Activated CD4-positive, alpha-beta T cell treated with anti-CD3 and anti-CD28 coated beads, Interleukin-2, amount 50 U/mL, for 4 hours (primary cell): ENCODE results near the gene OMG.

Source experiments
- DNase-seq, 2 experiments: peaks; one replicate each; pipeline ENCODE4 v3.0.0-alpha.2; 2020

OMG gene

GRCh38 chr17:31261601-31262000 is 35.4 kb downstream of the OMG start:
- no peak for DNase-seq

GRCh38 chr17:31260151-31260550 is 36.9 kb downstream of the OMG start:
- no peak for DNase-seq

- DNase-seq: no peak
Measured at GRCh38 chr17:31256936-31257335, 40.1 kb downstream of the OMG start.

GRCh38 chr17:31254654-31255053 is 42.4 kb downstream of the OMG start:
- DNase-seq: no peak

- DNase-seq: no peak
Measured at GRCh38 chr17:31252741-31253140, 44.3 kb downstream of the OMG start.

GRCh38 chr17:31251970-31252328 is 45.1 kb downstream of the OMG start:
- DNase-seq: no peak

- no peak for DNase-seq
Measured at GRCh38 chr17:31251105-31251969, 45.7 kb downstream of the OMG start.

- DNase-seq: no peak
Measured at GRCh38 chr17:31250229-31250628, 46.8 kb downstream of the OMG start.

- DNase-seq: no peak
Measured at GRCh38 chr17:31249835-31250141, 47.3 kb downstream of the OMG start.

GRCh38 chr17:31248986-31249834 is 47.8 kb downstream of the OMG start:
- no peak for DNase-seq
